Spleen (tissue), 11 donors: Measurements from ENCODE around the gene ZNF652. TPM values are rescaled to one million over a fixed set of nuclear protein-coding genes. Genes with fewer than 3 reads are reported as not detected.

ENCODE experiments used
- DNase-seq: peaks from one replicate; pipeline ENCODE4 v3.0.0-alpha.2; 2020
- H3K27ac ChIP-seq, 8 donors: fragments of 200-600 bp; sonication (generic) in 7 of 8; 1 replicate in 4 of 8; 2 replicates in 4 of 8; pipeline versions ENCODE4 v1.5.0 to v1.8.0; 2016 to 2021; ENCODE audit warnings: inconsistent platforms in 4 of 8, mild to moderate bottlenecking in 4 of 8, moderate library complexity in 1 of 8
- H3K27me3 ChIP-seq, 7 donors: fragments of 200-600 bp; sonication (generic) in 6 of 7; replicated peaks in 1 of 7; 1 replicate in 4 of 7; 2 replicates in 3 of 7; pipeline versions ENCODE4 v1.5.0 to v1.8.0; 2016 to 2021; ENCODE audit warnings: inconsistent platforms in 3 of 7, mild to moderate bottlenecking in 1 of 7
- H3K36me3 ChIP-seq, 6 donors: fragments of 200-600 bp; sonication (generic) in 5 of 6; 1 replicate in 4 of 6; 2 replicates in 2 of 6; pipeline versions ENCODE4 v1.5.0 to v1.8.0; 2016 to 2021; ENCODE audit warnings: inconsistent platforms in 2 of 6
- H3K4me1 ChIP-seq, 6 donors: fragments of 200-600 bp; sonication (generic) in 5 of 6; 1 replicate in 3 of 6; 2 replicates in 3 of 6; pipeline versions ENCODE4 v1.5.0 to v1.8.0; 2016 to 2021; ENCODE audit warnings: inconsistent platforms in 3 of 6
- H3K4me3 ChIP-seq, 8 donors: fragments of 200-600 bp; sonication (generic) in 7 of 8; 1 replicate in 4 of 8; 2 replicates in 4 of 8; pipeline versions ENCODE4 v1.5.0 to v1.8.0; 2016 to 2021; ENCODE audit warnings: inconsistent platforms in 4 of 8, mild to moderate bottlenecking in 4 of 8, moderate library complexity in 2 of 8
- H3K9me3 ChIP-seq, 8 donors: fragments of 200-600 bp; sonication (generic) in 7 of 8; 1 replicate in 4 of 8; 2 replicates in 4 of 8; pipeline versions ENCODE4 v1.5.0 to v1.8.0; 2016 to 2021; ENCODE audit warnings: inconsistent platforms in 4 of 8
- POLR2A ChIP-seq, 3 donors: fragments of 450-650 bp; IDR thresholded peaks; one replicate each; pipeline ENCODE4 v1.5.1; 2017; ENCODE audit warnings: antibody characterized with exemption in 3 of 3, mild to moderate bottlenecking in 1 of 3
- POLR2AphosphoS5 ChIP-seq, 3 donors: sonication (generic); formaldehyde crosslinking; IDR thresholded peaks; one replicate each; pipeline ENCODE4 v1.5.1; 2017; ENCODE audit warnings: antibody characterized with exemption in 3 of 3
- WGBS, 5 donors: extraction: QIAGEN DNeasy Blood & Tissue Kit in 3 of 5; methylation state at CpG; one replicate each; pipeline versions ENCODE4 v1.1.5 to v1.1.7; 2013 to 2018; 5-methylcytosine and 5-hydroxymethylcytosine counted together
- intact Hi-C: fragments of 100-400 bp; cut with DNase I; formaldehyde crosslinking; loops from one replicate; pipeline ENCODE4 v1.15.0; 2023; ENCODE audit warnings: low total_unique reads
- polyA plus RNA-seq, 3 donors: library from polyadenylated mRNA; stranded (reverse); fragments of 200-250 nt; gene quantifications; one replicate each; pipeline ENCODE4 v1.2.1, GENCODE V29; 2013
- total RNA-seq, 7 donors: library from RNA; depleted of rRNA in 3 of 7; stranded (reverse); fragments of >200 nt in 3 of 7; fragmentation: NEBNext Ultra II Directional in 4 of 7; extraction: Animal tissue kit (Norgen Biotek cat#: 25700) in 4 of 7; gene quantifications; one replicate each; pipeline versions ENCODE4 v1.1.0 to v1.2.1, GENCODE V29; 2016 to 2021
- TF ChIP-seq, protein P1 (sequence below), 11 experiments: fragments of 200-600 bp in 7 of 11; fragments of 450-650 bp in 4 of 11; sonication (generic) in 4 of 11; IDR thresholded peaks in 8 of 11; conservative IDR thresholded peaks in 3 of 11; 1 replicate in 7 of 11; 2 replicates in 4 of 11; pipeline versions ENCODE4 v1.4.0 to v1.8.0; 2016 to 2021; ENCODE audit warnings: antibody characterized with exemption in 11 of 11, inconsistent platforms in 4 of 11, mild to moderate bottlenecking in 1 of 11
- donor health status: healthy with polysubstance abuse.
- donor health status: DM: no; HTN: no; CAD: no; lungs with moderate emphysema.
- donor health status: DM: no; HTN: no; CAD: no.
- donor health status: Bipolar disorder and iron deficiency.
- donor health status: healthy.
- donor health status: DM: no; HTN: no; CAD: no.
- donor health status: DM: yes; HTN: yes; CAD: no.

The ZNF652 gene
- total and polyA plus RNA-seq, 10 donors, result 18.2 to 73.9 (median 52.5) TPM

DNA sequence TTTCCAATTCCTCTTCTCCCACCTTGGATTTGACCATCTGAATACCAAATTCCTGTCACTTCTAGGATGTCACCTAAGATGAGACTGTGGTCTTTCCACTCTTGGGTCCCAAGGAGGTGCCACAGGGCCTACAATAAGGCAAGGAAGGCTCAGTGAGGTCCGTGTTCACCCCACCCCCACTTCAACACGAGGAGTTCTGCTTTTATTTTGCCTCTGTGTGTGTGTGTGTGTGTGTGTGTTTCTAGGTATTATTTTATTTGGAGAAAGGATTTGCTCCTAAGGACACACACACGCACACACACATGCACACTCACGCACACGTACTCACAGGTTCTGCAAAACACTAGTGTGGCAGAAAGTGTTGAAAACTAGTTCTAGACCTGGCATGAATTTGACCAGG is 106.9 kb downstream of the ZNF652 start:
- H3K27ac ChIP-seq, result peak overlapping the region in 1 of 8 donors; percentile 28
- no peak overlapping the region for H3K4me3 ChIP-seq
- H3K4me1 ChIP-seq, result peaks cover 0 to 46% (median 5%) of the 10 kb centered on the region in 6 donors
- H3K9me3 ChIP-seq, result no peaks in the 10 kb centered on the region
- DNase-seq, result no peak
- H3K36me3 ChIP-seq, result no peaks in the 10 kb centered on the region
- intact Hi-C loops, result no loop called here
- peaks cover 0 to 7% (median 0%) of the 10 kb centered on the region in 7 donors for H3K27me3 ChIP-seq
- TF ChIP-seq POLR2A (IDR thresholded peaks at IDR 0.05) (no peak), POLR2AphosphoS5 (IDR thresholded peaks at IDR 0.05) (no peak)
- TF ChIP-seq, protein P1, sequence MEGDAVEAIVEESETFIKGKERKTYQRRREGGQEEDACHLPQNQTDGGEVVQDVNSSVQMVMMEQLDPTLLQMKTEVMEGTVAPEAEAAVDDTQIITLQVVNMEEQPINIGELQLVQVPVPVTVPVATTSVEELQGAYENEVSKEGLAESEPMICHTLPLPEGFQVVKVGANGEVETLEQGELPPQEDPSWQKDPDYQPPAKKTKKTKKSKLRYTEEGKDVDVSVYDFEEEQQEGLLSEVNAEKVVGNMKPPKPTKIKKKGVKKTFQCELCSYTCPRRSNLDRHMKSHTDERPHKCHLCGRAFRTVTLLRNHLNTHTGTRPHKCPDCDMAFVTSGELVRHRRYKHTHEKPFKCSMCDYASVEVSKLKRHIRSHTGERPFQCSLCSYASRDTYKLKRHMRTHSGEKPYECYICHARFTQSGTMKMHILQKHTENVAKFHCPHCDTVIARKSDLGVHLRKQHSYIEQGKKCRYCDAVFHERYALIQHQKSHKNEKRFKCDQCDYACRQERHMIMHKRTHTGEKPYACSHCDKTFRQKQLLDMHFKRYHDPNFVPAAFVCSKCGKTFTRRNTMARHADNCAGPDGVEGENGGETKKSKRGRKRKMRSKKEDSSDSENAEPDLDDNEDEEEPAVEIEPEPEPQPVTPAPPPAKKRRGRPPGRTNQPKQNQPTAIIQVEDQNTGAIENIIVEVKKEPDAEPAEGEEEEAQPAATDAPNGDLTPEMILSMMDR (IDR thresholded peaks at IDR 0.05 in 8 of 11, conservative IDR thresholded peaks at IDR 0.05 in 3 of 11), result no peak
- WGBS, 5 donors, result 54 to 70% (median 67%) methylated on average over 5 of the region's 5 CpGs

DNA sequence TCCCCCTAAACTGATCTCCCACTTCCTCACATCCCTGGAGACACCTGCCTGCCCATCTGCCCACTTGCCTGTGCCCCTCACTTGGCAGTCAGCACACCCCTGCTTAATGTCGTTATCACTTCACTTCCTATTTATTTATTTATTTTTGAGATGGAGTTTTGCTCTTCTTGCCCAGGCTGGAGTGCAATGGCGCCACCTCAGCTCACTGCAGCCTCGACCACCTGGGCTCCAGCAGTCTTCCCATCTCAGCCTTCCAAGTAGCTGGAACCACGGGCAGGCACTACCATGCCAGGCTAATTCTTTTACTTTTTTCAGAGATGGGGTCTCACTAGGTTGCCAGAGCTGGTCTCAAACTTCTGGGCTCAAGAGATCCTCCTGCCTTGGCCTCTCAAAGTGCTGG is 108.0 kb downstream of the ZNF652 start:
- no peak for TF ChIP-seq POLR2A (IDR thresholded peaks at IDR 0.05)
- TF ChIP-seq POLR2AphosphoS5 (IDR thresholded peaks at IDR 0.05), result no peak
- TF ChIP-seq, protein P1 (IDR thresholded peaks at IDR 0.05 in 8 of 11, conservative IDR thresholded peaks at IDR 0.05 in 3 of 11), result no peak
- H3K36me3 ChIP-seq, result no peaks in the 10 kb centered on the region
- DNase-seq, result no peak
- no peak overlapping the region for H3K4me3 ChIP-seq
- peaks cover 0 to 12% (median 0%) of the 10 kb centered on the region in 7 donors for H3K27me3 ChIP-seq
- H3K27ac ChIP-seq, result peak overlapping the region in 1 of 8 donors; percentile 88
- WGBS, 5 donors, result 69 to 84% (median 74%) methylated on average over 4 of the region's 4 CpGs
- H3K4me1 ChIP-seq, result peaks cover 0 to 36% (median 0%) of the 10 kb centered on the region in 6 donors
- no peaks in the 10 kb centered on the region for H3K9me3 ChIP-seq
- intact Hi-C loops, result no loop called here

DNA sequence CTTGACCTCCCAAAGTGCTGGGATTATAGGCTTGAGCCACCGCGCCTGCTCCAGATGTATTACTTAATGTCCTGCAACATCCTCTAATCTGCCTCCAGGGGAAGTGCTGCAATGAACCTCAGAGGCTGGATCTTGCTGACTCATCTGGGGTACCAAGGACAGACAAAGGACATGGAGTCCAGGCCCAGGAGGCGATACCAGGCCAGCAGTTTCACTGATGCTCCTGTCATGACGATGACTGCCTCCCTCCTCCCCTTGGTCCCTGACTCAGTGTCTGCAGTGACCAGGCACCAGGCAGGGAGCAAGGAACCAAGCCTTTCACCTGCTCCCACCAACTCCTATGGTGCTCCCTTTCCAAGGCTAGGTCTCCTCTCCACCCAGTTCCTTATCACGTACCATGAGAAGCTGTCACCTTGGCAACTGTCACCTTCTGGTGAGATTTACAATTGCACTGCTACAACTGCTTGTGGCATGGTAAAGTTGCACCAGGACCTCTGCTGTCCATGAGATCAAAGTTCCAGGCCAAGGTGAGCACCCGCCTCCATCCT is 109.8 kb downstream of the ZNF652 start:
- Histone ChIP-seq H3K27me3 (peaks cover 0 to 19% (median 0%) of the 10 kb centered on the region in 7 donors), H3K27ac (peak overlapping the region in 6 of 8 donors; percentile 51 to 88 (median 70)), H3K4me3 (peak overlapping the region in 1 of 8 donors; percentile 39), H3K9me3 (no peaks in the 10 kb centered on the region), H3K4me1 (peaks cover 0 to 35% (median 0%) of the 10 kb centered on the region in 6 donors), H3K36me3 (no peaks in the 10 kb centered on the region)
- no peak for TF ChIP-seq POLR2A (IDR thresholded peaks at IDR 0.05)
- peak in 2 of 3 donors; percentile 29 to 75 for TF ChIP-seq POLR2AphosphoS5 (IDR thresholded peaks at IDR 0.05)
- TF ChIP-seq, protein P1 (IDR thresholded peaks at IDR 0.05 in 8 of 11, conservative IDR thresholded peaks at IDR 0.05 in 3 of 11), result peak in 2 of 11 experiments; percentile 4 to 32
- intact Hi-C loops, result no loop called here
- peak; percentile 83 for DNase-seq
- 45 to 75% (median 52%) methylated on average over 4 to 6 of the region's 6 CpGs for WGBS, 5 donors

DNA sequence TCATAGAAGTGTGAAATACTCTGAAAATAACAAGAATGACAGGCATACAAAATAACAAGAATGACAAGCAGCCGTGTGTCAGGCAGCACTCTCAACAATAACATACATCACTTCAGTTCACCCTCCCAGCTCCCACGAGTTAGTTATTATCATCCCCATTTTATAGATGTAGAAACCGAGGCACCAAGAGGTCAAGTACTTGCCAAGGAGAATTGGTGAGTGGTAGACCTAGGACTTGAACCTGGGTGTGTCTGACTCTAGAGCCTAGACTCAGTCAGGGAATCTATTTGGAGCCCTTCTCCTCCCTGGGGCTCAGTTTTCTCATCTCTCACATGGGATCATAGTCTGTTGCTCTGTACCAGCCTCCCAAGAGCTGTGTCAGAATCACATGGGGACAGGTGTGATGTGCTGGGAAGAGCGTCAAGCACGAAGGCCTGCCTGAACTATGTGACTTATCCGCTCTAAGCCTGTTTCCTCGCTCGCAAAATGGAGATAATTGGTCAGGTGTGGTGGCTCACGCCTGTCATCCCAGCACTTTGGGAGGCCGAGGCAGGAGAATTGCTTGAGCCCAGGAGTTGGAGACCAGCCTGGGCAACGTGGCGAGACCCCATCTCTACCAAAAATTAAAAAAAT is 112.0 kb downstream of the ZNF652 start:
- Histone ChIP-seq H3K4me3 (no peak overlapping the region), H3K27me3 (peaks cover 0 to 33% (median 0%) of the 10 kb centered on the region in 7 donors), H3K27ac (no peak overlapping the region), H3K36me3 (no peaks in the 10 kb centered on the region), H3K4me1 (peaks cover 0 to 33% (median 0%) of the 10 kb centered on the region in 6 donors), H3K9me3 (no peaks in the 10 kb centered on the region)
- no peak for DNase-seq
- WGBS, 5 donors, result 83 to 94% (median 89%) methylated on average over 12 of the region's 12 CpGs
- intact Hi-C loops, result no loop called here
- no peak for TF ChIP-seq POLR2AphosphoS5 (IDR thresholded peaks at IDR 0.05)
- TF ChIP-seq POLR2A (IDR thresholded peaks at IDR 0.05), result no peak
- TF ChIP-seq, protein P1 (IDR thresholded peaks at IDR 0.05 in 8 of 11, conservative IDR thresholded peaks at IDR 0.05 in 3 of 11), result no peak
